HG03432 (cell line): ENCODE measurements around the gene LIF.
"Not testable (repeated sequence)": the region's sequence is repeated elsewhere in the genome, so short reads cannot be mapped to it uniquely, and the experiment has no call there.

ENCODE experiments used
- ATAC-seq: cut with Tn5 transposase; IDR thresholded peaks from one replicate; pipeline ENCODE4 v1.9.1; 2021; ENCODE audit warnings: mild to moderate bottlenecking, moderate library complexity; ENCODE audit not compliant: unreplicated experiment

The LIF gene

GRCh38 chr22:30211124-30211820 lies 35.3 kb downstream of the LIF start:
- no peak for ATAC-seq

DNA sequence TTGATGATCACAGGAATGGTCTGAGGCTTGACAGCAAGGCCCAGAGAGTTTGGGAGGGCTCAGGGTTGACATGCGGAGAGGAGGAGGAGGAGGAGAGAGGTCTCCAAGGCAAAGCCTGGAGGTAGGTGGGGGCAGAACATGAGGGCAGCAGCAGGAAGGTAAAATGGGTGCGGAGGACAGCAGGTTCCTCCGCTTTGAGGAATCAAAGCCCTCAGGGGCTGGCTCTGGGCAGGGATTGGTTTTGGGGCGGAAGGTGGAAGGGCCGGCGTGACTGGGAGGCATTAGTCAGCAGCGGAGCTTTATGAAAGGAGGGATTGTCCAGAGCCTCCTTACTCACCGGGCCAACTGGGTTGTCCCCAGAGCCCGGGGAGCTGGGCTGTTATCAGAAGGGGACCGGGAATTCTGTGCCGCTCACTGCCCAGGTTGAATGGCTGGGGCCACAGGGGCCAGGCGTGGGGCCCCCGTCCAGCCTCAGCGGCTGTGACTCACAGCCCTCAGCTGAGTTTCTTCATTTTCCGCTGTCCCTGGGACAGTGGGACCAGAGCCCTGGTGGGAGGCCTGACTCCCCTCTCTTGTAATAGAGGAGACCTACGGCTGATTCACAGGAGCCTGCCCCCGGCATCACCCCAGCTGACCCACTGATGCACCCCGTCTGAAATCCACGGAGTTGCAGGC lies 36.2 kb downstream of the LIF start:
- no peak for ATAC-seq

- no peak for ATAC-seq
These were observed 36.9 kb downstream of the LIF start for GRCh38 chr22:30209642-30210041.

DNA sequence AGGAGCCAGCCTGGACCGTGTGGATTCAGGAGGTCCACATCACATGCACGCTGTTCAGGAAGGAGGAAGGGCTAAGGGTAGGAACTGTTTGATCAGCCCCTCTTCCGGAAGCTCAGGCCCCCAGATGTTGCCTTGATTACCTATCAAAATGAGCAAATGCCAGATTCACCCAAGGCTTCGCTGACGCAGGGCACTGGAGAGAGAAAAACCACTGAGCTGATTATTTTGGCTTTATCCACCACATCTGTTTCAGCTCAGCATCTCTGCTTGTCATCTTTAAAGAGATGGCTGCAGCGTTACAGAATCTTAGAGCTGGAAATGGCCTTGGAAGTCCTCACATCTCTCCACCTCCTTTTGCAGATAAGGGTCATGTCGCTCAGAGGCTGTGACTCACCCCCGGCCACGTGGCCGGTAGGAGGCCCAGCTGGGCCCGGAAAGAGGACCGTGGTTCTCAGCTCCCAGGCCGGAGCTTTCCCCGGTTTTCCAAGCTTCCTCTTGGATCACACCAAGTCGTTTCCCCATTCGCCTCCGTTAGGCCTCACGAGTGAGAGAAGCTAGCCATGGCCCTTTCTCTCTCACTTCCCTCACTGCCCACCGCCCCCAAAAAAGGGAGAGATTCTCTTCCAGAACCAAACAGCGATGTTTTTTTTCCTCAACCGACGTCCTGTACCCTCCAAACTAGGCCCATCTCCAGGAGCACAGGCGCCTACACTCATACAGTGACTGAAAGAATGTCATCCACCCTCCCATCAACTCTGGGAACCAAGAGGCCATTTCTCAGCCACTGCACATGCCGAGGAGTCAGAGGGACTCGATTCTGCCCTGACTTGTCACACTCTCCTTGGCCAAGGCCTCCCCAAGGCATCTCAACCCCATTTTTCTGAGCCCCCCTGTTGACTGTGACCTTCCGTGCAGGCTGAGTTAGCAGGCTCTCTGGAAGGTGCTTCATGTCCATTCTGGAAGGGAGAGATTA lies 37.6 kb downstream of the LIF start:
- no peak for ATAC-seq

DNA sequence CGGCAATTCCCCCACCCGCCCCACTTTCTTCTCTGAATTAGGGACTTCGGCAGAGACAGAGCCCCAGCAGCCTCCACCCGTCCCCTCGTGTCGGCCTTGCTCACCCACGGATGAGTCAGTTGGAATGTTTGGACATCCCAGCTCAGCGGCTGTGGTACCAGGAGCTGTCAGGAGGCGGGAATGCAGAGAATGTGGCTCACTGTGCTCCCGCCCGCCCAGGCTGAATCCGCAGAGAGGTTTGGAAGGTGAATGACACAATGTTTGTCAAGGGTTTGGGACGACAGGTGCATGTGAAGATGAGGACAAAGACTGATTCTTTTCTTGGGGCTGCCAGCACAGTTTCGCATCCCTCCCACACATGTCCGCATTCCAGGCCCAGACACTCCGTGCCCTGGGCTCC lies 39.6 kb downstream of the LIF start:
- no peak for ATAC-seq

DNA sequence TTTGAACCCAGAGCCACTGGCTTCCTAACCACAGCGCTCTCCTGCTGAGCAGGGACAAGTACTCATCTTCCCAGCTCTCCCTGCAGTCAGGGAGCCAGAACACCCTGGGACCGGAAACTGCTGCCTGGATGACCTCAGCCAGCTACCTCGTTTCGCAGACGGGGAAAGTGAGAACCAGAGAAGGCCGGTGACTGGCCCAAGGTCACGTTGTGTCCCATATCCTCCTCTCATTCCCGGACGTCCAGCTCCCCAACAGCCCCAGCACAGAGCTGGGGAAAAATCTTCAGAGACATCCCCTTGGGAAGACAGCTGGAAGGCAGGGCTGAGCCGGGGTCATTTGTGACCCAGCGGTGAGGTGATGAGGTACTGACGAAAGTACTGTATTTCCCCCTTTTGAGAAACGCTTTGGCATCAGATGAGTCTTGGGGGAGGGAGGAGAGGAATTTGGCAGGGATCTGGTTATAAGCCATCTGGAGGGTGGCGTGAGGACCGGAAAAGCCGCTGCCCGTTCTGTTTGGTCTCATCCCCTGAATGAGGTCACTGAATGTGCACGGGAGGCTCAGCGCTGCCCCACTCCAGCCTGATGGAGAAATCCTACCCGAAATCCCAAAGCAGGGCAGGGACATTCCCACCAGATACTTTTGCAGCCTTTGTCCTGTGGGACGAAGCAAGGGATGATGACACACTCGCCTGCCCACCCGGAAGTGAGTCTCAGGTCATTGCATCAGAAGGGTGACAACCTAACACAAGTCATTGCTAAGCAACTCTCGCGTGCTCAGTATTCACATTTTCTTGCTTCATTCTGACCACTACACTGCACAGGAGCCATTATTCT lies 41.1 kb downstream of the LIF start:
- ATAC-seq = no peak

DNA sequence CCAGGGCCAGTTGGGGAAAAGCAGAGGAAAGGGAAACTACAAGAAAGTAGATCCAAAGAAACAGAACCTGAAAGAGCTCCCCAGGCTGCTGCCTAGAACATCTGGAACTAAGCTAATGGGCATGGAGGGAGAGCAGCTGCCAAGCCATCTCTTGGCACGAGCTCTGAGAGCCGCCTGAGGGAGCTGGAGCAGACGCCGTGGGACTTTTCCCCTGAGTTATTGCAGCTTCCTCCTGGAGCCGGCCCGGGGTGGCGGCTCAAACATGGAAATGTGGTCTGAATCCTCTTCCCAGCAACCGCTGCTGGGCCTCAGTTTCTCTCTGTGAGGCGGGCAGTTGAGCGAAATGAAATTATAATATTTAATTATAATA lies 41.8 kb downstream of the LIF start:
- ATAC-seq = no peak

GRCh38 chr22:30204015-30204741 lies 42.4 kb downstream of the LIF start:
- ATAC-seq = no peak

DNA sequence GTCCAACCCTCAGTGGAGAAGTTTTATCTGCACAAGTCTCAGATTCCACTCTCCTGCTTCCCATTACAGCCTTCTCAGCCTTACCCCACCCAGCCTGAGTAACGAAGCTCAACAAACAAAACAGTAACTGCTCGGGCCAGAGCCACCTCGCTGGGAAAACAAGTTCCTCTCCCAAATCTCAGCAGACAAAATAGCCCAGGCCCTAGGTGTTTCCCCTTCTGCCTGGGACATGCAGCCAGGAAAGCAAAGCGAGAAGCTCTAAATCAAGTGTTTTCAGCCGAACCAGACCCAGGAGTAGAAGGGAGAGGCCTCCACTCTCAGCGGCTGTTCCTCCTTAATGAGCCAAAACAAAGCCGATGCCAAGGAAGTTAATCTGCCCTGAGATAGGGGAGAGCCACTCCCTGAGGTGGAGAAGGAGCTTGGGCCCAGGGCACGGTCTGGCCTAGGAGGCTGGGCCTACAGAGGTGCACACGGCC lies 44.0 kb downstream of the LIF start:
- no peak for ATAC-seq

- ATAC-seq = no peak
These were observed 44.6 kb downstream of the LIF start for GRCh38 chr22:30201945-30202344.

- ATAC-seq = not testable (repeated sequence)
These were observed 45.7 kb downstream of the LIF start for GRCh38 chr22:30200905-30201304.

GRCh38 chr22:30198921-30199320 lies 47.6 kb downstream of the LIF start:
- ATAC-seq = no peak

DNA sequence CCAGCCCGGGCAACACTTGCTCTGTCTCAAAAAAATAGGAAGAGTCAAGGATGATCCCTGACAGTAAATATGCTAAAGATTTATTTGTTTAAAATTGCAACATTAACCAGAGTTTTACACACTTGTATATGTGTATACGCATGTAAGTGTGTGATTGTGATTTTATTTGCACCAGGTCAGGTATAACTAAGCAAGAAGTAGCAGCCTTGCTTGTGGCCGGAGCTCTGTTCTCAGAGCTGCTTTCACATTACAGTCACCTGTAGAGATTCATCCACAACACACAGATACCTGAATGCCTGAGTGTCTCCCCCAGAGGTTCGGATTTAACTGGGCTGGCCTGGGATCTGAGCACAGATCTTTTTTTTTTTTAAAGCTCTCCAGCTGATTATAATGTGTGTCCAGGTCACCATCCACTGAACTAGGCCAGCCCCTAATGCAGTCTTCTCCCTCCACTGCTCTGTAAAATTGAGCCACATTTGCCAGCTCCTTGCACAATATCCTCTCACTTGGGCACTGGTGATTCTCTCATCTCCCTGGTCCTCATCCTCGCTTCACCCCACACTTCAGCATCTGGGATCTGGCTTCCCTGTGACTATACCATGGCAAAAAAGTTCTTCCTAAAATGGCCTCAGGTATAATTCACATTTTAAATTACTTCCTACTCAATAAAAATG lies 48.3 kb downstream of the LIF start:
- no peak for ATAC-seq

- ATAC-seq = no peak
These were observed 49.2 kb downstream of the LIF start for GRCh38 chr22:30197389-30197788.

GRCh38 chr22:30196880-30197336 lies 49.7 kb downstream of the LIF start:
- ATAC-seq = no peak

DNA sequence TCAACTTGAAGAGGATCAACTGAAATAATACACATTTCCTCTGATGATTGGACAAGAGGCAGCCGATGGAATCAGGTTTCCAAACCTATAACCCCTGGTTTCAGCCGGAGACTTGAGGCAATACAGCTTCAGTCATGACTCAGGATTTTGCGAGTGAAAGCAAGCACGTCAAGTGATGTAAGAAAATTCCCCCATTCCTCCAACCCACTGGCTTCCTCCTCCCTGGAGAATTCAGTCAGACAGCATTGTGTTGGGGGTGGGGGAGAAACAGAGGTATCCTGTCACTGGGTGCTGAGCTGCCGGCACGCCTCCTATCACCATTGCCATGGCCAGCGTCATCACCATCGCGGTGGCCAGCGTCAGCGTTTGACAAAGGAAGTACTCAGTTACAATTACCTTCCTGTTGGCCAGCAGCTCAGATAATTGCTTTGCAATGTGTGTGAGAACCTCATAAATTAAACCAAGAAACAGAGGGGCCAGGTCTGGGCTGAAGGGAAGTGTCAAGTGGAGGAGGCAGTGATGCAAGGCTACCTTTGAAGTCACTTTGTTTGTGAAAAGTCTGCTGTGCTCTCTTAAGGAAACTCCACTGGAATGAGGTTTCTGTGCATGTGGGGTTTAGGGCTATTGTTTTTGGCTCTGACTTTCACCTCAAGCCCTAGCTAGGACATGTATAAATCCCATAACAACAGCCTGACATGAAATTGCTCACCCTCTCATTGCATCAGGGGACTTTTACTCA lies 50.2 kb downstream of the LIF start:
- peak; percentile 65 for ATAC-seq

GRCh38 chr22:30195245-30196140 lies 51.1 kb downstream of the LIF start:
- ATAC-seq = no peak
